ENCODE results near the gene RPS6KA2. TPM values are rescaled to one million over a fixed set of nuclear protein-coding genes. Genes with fewer than 3 reads are reported as not detected.

RPS6KA2 gene
- total RNA-seq, 1 donor, result 4.6 TPM

- no peak for DNase-seq (ENCODE audit: low read depth in 2 of 3, low spot score in 2 of 3)
These were observed 117.9 kb downstream of the RPS6KA2 start for GRCh38 chr6:166509193-166509592.

DNA sequence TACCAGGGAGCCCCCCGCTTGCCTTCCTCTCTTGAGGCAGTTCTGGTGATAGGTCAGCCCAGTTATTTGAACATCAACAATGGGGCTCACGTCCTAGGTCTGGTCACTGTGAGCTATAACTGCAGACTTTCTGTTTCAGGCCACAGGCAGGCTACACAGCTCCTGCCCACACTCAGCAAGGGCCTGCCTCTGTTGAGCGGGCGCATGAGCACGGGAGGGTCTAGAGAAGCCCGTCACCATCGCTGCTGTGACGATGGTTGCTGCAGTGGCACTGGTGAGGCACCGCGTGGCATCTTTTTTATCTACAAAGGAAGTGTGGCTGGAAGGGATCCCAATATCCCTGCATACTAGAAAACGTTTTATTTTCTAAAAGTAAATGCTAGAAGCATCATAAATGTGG is 118.3 kb downstream of the RPS6KA2 start:
- DNase-seq (ENCODE audit: low read depth in 2 of 3, low spot score in 2 of 3), result no peak

- no peak for DNase-seq (ENCODE audit: low read depth in 2 of 3, low spot score in 2 of 3)
These were observed 119.1 kb downstream of the RPS6KA2 start for GRCh38 chr6:166507809-166508564.

DNA sequence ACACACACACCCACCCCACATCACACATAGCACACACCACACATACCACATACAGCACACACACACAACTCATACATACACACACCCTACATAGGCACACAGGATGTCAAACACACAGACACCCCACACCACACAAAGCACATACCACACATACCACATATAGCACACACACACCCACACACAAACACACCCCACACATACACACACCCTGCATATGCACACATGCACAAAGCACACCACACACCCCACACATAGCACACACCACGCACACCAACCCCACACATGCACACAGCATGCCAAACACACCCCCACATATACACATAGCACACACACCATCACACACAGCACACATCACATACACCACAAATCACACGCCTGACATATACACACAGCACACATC is 119.7 kb downstream of the RPS6KA2 start:
- DNase-seq (ENCODE audit: low read depth in 2 of 3, low spot score in 2 of 3), result no peak

DNA sequence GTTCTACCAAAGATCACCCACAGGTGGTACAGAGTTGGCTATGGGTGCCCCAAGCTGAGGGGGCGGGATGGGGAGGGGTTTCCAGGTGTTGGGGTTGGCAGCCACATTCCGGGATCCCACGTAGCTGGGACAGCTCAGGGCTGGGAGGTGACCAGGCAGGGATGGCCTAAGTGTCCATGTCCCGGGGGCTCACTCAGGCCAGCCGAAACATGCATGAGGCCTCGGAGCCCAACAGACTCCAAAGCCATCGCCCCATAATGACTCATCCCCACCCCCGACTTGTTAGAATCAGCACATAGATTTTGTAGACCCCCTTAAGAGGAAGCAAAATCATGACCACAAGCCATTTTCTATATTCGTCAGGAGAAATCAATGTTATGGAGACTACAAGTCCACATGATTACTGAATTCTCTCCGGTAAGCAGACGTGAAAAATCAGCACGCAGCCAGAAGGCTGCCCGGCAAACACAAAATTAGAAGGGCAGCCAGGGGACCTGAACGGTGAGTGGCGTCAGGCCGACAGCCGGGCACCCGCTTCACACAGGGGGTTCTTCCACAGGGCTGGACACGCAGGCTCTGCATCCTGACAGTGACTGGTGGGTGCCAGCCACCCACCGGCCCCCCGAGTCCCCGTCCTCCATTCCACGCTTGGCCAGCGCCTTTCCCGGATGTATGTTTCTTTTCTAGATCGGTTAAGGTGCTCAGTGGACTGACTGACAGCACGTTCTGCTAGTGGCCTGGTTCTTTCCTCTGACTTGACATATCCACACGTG is 121.7 kb downstream of the RPS6KA2 start:
- DNase-seq (ENCODE audit: low read depth in 2 of 3, low spot score in 2 of 3), result no peak

- no peak for DNase-seq (ENCODE audit: low read depth in 2 of 3, low spot score in 2 of 3)
These were observed 123.0 kb downstream of the RPS6KA2 start for GRCh38 chr6:166504100-166504499.

DNA sequence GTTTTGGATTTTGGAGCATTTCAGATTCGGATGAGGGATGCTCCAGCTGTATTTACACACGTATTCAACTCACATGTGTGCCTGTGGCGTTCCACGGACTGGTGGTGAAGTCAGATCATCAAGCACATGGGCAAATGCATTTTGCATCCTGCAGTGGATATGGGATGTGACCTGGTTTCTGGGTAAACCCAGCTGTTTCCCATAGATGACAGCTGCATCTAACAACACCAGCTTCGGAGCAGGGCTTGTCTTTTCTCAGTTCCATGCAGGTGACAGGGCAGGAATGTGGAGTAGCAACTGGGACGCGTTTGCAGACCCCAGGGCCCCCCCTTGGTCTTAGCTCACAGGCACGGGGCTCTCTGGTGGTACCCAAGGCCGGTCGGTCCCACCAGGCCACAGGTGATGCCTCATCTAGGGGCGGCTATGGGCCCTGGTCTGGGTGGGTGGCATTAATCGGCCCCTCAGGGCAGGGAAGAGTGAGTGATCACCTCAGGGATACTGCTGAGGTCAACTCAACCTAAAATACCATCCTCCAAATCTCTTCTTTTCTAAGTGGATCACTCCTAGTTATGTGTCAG is 123.8 kb downstream of the RPS6KA2 start:
- no peak for DNase-seq (ENCODE audit: low read depth in 2 of 3, low spot score in 2 of 3)

DNA sequence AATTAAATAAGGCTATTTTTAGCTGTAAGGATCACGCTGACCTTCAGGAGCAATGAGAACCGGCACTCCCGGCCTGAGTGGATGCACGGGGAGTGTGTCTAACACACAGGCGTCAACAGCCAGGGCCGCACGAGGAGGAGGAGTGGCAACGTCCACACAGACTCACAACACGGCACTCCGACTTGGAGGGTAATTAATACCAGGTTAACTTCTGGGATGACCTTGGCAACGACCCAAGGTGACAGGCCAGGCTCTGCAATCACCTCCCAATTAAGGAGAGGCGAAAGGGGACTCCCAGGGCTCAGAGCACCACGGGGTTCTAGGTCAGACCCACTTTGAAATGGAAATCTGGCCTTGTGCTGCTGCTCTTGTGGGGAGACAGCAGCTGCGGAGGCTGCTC is 124.6 kb downstream of the RPS6KA2 start:
- DNase-seq (ENCODE audit: low read depth in 2 of 3, low spot score in 2 of 3), result no peak

GRCh38 chr6:166501246-166501645 is 125.8 kb downstream of the RPS6KA2 start:
- DNase-seq (ENCODE audit: low read depth in 2 of 3, low spot score in 2 of 3), result no peak

- no peak for DNase-seq (ENCODE audit: low read depth in 2 of 3, low spot score in 2 of 3)
These were observed 126.8 kb downstream of the RPS6KA2 start for GRCh38 chr6:166500246-166500645.

- no peak for DNase-seq (ENCODE audit: low read depth in 2 of 3, low spot score in 2 of 3)
These were observed 127.5 kb downstream of the RPS6KA2 start for GRCh38 chr6:166499350-166500163.

DNA sequence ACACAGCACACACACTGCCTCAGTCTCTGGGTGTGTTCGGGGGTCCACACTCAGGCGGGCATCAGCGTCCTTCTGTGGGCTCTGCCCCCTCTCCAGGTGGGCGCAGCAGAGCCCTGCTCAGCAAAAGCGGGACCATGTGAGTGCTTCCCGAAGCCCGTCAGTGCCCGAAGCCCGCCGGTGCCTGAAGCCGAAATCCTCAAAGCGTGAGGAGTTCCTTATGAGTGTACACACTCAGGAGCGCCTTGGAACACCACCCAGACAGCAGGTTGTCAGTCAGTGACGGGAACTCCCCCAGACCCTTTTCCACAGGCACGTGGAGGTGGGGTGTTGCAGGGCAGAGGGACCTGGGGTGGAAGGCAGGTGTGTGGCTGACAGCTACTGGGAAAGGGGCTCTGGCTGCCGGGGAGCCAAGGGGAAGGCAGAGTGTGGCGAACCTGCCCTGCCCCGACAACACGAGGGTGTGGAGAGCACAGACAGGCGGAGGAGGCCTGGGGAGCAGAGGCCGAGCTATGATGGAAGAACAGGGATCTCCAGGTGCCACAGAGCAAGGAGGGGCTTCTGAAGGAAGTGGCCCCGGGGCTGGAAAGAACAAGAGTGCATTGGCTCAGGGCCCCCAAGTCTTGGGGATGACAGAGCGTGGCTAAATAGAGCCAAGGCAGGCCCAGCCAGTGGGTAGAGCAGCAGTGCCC is 128.2 kb downstream of the RPS6KA2 start:
- no peak for DNase-seq (ENCODE audit: low read depth in 2 of 3, low spot score in 2 of 3)

DNA sequence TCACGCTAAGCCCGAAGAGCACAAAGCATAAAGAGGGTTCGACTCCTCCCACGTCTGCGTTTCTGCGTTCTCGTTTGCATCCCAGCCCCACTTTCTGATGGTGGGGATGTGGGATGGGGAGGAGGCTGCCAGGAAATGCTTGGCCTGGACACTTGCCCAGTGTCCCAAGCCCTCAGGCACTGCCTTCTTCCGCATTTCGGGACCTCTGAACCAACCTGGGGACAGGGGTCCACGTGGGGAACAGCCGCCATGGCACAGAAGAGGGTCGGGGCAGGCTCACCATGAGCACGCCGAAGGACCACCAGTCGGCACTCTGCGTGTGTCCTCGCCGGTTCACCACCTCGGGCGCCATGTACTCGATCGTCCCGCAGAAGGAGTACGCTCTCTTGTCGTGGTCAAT is 128.8 kb downstream of the RPS6KA2 start:
- DNase-seq (ENCODE audit: low read depth in 2 of 3, low spot score in 2 of 3), result no peak

GRCh38 chr6:166497087-166497899 is 129.8 kb downstream of the RPS6KA2 start:
- no peak for DNase-seq (ENCODE audit: low read depth in 2 of 3, low spot score in 2 of 3)

- no peak for DNase-seq (ENCODE audit: low read depth in 2 of 3, low spot score in 2 of 3)
These were observed 130.6 kb downstream of the RPS6KA2 start for GRCh38 chr6:166496460-166496859.

GRCh38 chr6:166495487-166496314 is 131.3 kb downstream of the RPS6KA2 start:
- no peak for DNase-seq (ENCODE audit: low read depth in 2 of 3, low spot score in 2 of 3)

DNA sequence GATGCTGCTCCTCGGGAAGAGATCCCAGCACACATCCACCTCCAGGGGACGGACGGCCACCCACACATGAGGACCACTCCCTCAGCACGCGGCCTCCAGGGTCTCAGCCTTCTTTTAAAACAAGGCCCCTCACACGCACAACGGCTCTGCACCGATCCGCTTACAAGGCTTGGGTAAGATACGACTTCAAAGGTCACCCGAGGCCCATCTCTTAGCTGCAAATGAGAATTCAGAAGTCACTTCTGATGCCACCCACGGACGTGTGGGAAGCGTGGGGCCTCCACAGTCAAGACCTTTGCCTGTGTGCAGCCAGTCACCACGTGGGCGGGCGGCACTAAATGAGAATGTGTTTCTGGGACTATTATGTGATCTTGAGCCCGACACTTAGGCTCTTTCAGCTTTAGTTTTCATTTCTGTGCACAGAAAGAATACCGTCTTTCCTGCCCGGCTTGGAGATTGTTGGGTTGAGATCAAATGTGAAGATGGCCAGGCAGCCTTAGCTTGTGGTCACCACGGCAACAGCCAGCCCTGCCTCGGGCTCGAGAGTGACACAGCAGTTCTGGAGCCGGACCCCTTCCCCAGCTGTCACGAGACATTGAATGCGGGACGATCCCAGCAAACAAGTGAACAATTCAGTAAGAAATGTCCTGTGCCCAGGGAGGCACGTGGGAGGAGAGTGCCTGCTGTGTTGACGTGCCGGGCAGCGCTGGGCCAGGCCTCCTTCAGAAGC is 132.1 kb downstream of the RPS6KA2 start:
- no peak for DNase-seq (ENCODE audit: low read depth in 2 of 3, low spot score in 2 of 3)

DNA sequence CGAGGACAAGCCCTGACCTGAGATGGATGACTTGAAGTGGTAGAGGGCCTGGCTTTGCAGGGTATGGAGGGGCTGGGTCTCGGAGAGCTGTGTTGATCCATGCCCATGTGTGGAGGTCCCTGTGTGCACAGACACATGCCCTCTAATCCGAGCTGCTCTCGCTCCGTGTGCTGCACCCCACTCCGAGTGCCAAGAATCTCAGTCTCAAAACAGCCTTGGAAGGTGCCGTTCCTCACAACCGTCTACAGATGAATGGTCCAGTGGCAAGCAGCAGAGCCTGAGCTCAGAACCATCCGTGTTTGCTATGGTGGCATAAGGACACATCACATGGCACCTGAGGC is 133.0 kb downstream of the RPS6KA2 start:
- DNase-seq (ENCODE audit: low read depth in 2 of 3, low spot score in 2 of 3), result no peak

All from hematopoietic multipotent progenitor cell (in vitro differentiated cells).